Skeletal muscle satellite cell (primary cell): Measurements from ENCODE around the gene FYB1.
A peak's percentile ranks its signal among the peaks of the same experiment; 100 is the strongest.

Experiments
- H3K27me3 ChIP-seq: 2 replicates; pipeline ENCODE4 v1.7.0; 2013; ENCODE audit warnings: low read length; ENCODE audit not compliant: control insufficient read depth, insufficient read depth
- H3K36me3 ChIP-seq: 2 replicates; pipeline ENCODE4 v1.7.0; 2013; ENCODE audit warnings: mild to moderate bottlenecking, control low read depth, low read length; ENCODE audit not compliant: insufficient read depth
- H3K4me1 ChIP-seq: 2 replicates; pipeline ENCODE4 v1.7.0; 2013; ENCODE audit warnings: low read length; ENCODE audit not compliant: control insufficient read depth, insufficient read depth
- H3K4me2 ChIP-seq: 2 replicates; pipeline ENCODE4 v1.7.0; 2013; ENCODE audit warnings: mild to moderate bottlenecking, low read length
- H3K4me3 ChIP-seq: 2 replicates; pipeline ENCODE4 v1.7.0; 2013; ENCODE audit warnings: low read length
- H3K9ac ChIP-seq: 2 replicates; pipeline ENCODE4 v1.7.0; 2013; ENCODE audit warnings: mild to moderate bottlenecking, low read depth, low read length, moderate library complexity
- H3K9me3 ChIP-seq: replicated peaks from 2 replicates; pipeline ENCODE4 v1.7.0; 2013; ENCODE audit warnings: mild to moderate bottlenecking, control low read depth, low read length

Gene FYB1

DNA sequence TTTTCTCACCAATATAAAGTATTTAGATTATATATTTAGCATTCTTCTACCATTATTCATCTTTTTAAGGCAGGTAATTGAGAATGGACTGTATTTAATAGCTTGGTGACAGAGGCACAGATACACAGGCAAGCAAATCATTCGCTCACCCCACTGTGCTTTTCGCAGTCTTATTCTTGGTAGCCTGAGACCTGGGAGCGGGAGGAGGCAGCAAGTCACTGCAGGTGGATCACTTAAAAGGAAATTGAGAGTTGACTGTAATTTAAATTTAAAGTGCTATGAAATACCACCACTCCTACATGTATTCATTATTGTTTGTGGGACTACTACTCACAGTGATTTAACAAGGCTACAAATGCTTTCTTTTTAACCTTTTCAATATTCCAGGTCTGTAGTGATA is 154.9 kb downstream of the FYB1 start:
- H3K4me2 ChIP-seq: no peak overlapping the region
- no peaks in the 10 kb centered on the region for H3K27me3 ChIP-seq
- H3K9me3 ChIP-seq: no peaks in the 10 kb centered on the region
- H3K9ac ChIP-seq: no peak overlapping the region
- no peak overlapping the region for H3K4me3 ChIP-seq
- no peaks in the 10 kb centered on the region for H3K4me1 ChIP-seq
- peaks cover 8% of the 10 kb centered on the region for H3K36me3 ChIP-seq

DNA sequence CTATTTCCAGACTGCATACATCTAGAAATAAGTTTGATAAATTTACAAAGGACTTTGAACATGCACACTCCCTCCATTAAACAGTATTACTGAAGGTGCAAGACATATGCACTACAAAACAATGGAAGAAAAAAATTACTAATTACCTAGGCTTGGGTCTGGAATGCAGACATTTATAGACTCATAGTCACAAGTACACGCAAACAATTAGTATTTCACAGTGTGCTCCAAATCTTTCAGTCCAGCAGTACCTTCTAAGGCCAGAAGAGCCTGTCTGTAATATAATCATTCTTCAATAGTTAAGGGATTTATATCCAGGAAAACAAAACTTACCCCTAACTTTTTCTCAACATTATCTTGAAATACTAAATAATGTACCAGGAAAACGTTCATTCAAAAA is 156.3 kb downstream of the FYB1 start:
- peaks cover 4% of the 10 kb centered on the region for H3K36me3 ChIP-seq
- H3K9me3 ChIP-seq: no peaks in the 10 kb centered on the region
- no peaks in the 10 kb centered on the region for H3K27me3 ChIP-seq
- no peak overlapping the region for H3K4me2 ChIP-seq
- H3K9ac ChIP-seq: no peak overlapping the region
- no peak overlapping the region for H3K4me3 ChIP-seq
- H3K4me1 ChIP-seq: no peaks in the 10 kb centered on the region

DNA sequence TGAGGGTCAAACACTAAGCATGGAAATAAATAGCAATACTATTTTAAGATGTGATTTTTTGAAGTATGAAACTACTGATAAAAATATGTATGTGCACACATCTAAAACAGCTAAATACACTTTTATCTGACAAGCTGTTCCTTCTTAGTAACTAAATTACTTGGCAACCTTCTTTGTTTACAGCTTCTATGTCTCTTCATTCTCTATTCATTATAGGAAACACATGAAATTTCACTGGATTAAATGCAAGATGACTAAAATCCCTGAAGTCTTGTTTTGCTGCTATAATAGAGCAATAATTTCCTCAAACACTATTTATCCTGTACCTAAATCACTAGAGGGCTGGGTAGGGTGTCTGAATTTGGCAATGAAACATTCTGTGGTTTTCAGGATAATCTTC is 156.8 kb downstream of the FYB1 start:
- Histone ChIP-seq H3K27me3 (no peaks in the 10 kb centered on the region), H3K4me2 (no peak overlapping the region), H3K9ac (no peak overlapping the region), H3K4me3 (no peak overlapping the region), H3K9me3 (no peaks in the 10 kb centered on the region), H3K4me1 (no peaks in the 10 kb centered on the region), H3K36me3 (peaks cover 4% of the 10 kb centered on the region)

DNA sequence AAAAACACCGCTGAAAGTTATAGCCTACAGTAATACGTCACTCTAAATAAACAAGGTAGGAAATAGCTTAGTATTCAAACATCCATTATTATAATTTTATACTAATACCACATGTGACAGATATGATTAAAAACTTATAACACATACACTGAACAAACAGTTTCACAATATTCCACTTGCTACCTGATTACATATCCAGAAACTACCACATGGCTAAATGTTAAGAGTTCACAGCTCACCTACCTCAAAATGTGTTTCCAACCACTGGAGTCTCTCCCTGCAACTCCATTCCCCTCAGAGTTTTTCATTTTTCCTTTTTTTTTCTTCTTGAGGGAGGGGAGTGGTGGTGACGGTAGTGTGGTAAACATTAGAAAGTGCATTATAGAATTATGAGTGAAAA is 157.3 kb downstream of the FYB1 start:
- H3K27me3 ChIP-seq: no peaks in the 10 kb centered on the region
- H3K9me3 ChIP-seq: no peaks in the 10 kb centered on the region
- peaks cover 4% of the 10 kb centered on the region for H3K36me3 ChIP-seq
- no peaks in the 10 kb centered on the region for H3K4me1 ChIP-seq
- no peak overlapping the region for H3K4me2 ChIP-seq
- H3K4me3 ChIP-seq: no peak overlapping the region
- H3K9ac ChIP-seq: no peak overlapping the region

DNA sequence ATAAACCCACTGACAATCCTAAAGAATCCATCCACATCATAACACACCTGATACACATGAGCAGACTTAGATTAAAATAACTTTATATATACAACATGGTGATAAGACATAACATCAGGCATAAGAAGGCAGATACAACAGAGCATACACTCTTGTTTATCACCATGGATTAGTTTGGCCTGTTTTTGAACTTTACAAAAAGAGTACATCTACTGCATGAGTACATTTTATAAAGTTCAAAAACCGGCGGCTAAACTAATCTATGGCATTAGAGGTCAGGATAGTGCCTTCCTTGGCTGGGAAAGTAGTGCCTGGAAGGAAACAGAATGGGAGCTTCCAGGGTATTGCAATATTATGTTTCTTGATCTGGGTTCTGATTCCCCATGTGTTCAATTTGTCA is 160.3 kb downstream of the FYB1 start:
- H3K9ac ChIP-seq: no peak overlapping the region
- H3K4me3 ChIP-seq: no peak overlapping the region
- H3K4me2 ChIP-seq: no peak overlapping the region
- no peaks in the 10 kb centered on the region for H3K4me1 ChIP-seq
- H3K9me3 ChIP-seq: no peaks in the 10 kb centered on the region
- H3K36me3 ChIP-seq: no peaks in the 10 kb centered on the region
- H3K27me3 ChIP-seq: no peaks in the 10 kb centered on the region

DNA sequence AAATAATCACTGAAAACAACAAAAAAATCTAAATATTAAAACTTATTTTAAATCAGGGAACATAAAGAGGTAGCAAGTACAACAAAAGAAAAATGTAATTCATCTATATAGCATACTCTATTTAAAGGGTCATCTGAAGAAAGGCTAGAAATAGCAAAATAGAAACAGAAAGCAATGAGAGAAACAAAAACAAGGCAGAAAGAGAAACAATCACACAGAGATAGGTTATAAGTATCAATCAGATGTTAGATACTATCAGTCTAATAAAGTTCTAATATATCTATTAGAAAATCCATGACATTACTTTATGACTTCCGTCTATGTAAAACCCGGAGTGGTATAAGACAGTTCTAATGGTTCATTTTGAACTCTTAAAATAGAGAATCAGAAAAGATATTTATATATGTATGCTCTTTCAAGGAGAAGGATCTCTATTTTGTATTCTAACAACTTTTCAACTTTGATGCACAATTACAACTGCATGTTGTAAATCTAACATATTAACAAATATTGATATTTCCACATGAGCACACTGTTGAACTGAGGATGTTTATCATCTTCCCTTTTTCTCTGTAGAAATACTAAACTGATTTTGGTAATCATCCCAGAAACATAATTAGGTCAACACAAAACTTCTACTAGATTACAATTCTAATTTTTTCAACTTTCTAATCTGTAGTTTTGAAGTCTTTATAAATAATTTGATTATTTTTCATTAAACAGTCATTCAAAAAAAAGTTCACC is 161.0 kb downstream of the FYB1 start:
- H3K9ac ChIP-seq: peak overlapping the region; percentile 46
- H3K4me3 ChIP-seq: peak overlapping the region; percentile 42

DNA sequence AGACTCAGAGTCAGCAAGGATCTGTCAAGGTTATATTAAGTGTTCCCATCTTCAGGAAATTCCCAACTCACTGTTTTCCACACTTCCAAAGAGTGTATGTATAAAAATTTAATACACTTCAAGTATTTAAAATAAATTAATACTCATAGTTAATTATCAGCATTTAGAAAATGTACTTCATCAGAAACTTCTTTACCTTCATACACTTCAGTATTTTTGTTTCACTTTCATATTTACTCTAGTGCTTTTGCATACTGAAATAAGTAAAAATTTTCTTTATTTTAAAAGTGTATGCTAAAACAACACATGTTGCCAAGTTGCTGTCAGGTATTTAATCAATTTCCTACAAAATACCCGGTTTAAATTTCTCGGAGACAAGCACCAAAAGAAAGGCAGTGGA is 161.6 kb downstream of the FYB1 start:
- H3K9ac ChIP-seq: peak overlapping the region; percentile 46
- no peaks in the 10 kb centered on the region for H3K27me3 ChIP-seq
- H3K4me2 ChIP-seq: peak overlapping the region; percentile 72
- peak overlapping the region; percentile 42 for H3K4me3 ChIP-seq
- no peaks in the 10 kb centered on the region for H3K9me3 ChIP-seq
- H3K4me1 ChIP-seq: no peaks in the 10 kb centered on the region
- no peaks in the 10 kb centered on the region for H3K36me3 ChIP-seq

More for the DNA sequence above, 161.0 kb downstream of the FYB1 start:
- H3K27me3 ChIP-seq: no peaks in the 10 kb centered on the region
- no peaks in the 10 kb centered on the region for H3K9me3 ChIP-seq
- H3K4me1 ChIP-seq: no peaks in the 10 kb centered on the region
- peak overlapping the region; percentile 72 for H3K4me2 ChIP-seq
- no peaks in the 10 kb centered on the region for H3K36me3 ChIP-seq

DNA sequence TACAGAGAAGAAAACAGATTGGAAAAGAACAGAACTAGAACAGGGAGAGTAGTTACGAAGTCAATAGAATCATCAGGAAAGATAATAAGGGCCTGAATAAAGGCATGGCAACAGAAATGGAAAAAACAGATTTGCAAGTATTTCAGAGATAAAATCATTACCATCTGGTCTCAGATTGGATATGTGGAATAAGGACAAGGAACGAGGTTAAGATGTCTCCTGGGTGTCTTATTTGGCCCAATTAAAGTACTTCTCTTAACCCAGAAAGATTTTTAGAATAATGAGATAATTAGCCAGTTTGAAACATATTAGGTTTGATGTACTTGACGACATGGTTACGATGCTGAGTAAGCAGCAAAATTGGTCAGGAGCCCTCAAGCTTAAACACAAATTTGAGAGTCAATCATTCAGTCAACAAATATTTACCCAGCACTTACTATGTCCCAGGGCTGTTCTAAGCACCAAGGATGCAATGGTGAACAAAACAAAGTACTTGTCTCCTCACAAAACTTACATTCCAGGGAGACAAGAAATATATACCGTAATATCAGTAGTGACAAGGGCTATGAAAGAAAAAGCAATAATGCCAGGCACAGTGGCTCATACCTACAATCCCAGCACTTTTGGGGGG is 163.5 kb downstream of the FYB1 start:
- H3K4me2 ChIP-seq: no peak overlapping the region
- no peaks in the 10 kb centered on the region for H3K36me3 ChIP-seq
- H3K9me3 ChIP-seq: no peaks in the 10 kb centered on the region
- no peaks in the 10 kb centered on the region for H3K27me3 ChIP-seq
- no peak overlapping the region for H3K4me3 ChIP-seq
- no peak overlapping the region for H3K9ac ChIP-seq
- H3K4me1 ChIP-seq: no peaks in the 10 kb centered on the region
